ENCODE measurements around the gene OSBP2.
A peak's percentile ranks its signal among the peaks of the same experiment; 100 is the strongest.

OSBP2 gene

DNA sequence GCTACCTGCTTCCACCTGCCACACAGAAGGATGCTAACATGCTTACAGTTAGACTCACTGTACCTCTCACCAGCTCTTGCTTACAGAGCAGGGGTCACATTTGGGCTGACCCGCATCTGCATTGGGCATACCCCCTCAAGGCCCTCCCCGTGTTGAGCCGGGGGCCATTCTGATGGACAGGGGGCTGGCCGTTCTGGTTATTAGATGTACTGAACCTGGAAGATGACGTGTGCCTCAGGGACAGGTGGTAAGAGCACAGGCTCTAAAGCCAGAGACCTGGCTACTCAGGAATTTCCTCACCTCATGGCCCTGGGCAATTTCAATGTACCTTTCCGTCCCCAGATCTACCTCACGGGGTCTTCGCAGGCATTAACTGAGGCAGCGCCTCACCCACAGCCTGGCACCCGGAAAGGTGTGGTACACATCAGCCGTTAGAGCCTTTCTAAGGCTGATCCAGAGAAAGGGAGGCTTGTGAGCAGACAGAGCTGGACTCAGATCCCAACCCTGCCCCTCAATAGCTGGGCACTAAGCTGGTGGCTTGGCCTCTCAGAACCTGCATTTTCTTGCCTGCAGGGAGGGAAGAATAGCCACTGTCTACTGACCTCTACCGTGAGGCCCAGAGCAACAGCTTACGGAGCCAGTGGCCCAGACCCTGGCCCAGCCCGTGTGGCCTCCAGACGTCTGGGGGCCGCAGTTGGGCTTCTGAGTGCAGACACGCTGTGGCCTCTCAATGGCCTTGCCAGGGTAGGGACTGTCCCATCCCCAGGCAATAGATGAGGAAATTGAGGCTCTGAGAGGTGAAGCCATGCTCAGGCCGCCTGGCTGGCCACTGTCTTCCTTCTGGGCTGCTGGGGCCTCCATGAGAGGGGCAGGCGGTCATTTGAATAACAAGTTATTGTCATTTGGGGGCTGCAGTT is 173.3 kb downstream of the OSBP2 start:
- TF ChIP-seq, protein P1, sequence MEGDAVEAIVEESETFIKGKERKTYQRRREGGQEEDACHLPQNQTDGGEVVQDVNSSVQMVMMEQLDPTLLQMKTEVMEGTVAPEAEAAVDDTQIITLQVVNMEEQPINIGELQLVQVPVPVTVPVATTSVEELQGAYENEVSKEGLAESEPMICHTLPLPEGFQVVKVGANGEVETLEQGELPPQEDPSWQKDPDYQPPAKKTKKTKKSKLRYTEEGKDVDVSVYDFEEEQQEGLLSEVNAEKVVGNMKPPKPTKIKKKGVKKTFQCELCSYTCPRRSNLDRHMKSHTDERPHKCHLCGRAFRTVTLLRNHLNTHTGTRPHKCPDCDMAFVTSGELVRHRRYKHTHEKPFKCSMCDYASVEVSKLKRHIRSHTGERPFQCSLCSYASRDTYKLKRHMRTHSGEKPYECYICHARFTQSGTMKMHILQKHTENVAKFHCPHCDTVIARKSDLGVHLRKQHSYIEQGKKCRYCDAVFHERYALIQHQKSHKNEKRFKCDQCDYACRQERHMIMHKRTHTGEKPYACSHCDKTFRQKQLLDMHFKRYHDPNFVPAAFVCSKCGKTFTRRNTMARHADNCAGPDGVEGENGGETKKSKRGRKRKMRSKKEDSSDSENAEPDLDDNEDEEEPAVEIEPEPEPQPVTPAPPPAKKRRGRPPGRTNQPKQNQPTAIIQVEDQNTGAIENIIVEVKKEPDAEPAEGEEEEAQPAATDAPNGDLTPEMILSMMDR (conservative IDR thresholded peaks at IDR 0.05; ENCODE audit: low read depth, low read length) = no peak
- DNase-seq (ENCODE audit: low read depth) = no peak
- no peak overlapping the region for H3K4me3 ChIP-seq (ENCODE audit: low read depth, low read length)

DNA sequence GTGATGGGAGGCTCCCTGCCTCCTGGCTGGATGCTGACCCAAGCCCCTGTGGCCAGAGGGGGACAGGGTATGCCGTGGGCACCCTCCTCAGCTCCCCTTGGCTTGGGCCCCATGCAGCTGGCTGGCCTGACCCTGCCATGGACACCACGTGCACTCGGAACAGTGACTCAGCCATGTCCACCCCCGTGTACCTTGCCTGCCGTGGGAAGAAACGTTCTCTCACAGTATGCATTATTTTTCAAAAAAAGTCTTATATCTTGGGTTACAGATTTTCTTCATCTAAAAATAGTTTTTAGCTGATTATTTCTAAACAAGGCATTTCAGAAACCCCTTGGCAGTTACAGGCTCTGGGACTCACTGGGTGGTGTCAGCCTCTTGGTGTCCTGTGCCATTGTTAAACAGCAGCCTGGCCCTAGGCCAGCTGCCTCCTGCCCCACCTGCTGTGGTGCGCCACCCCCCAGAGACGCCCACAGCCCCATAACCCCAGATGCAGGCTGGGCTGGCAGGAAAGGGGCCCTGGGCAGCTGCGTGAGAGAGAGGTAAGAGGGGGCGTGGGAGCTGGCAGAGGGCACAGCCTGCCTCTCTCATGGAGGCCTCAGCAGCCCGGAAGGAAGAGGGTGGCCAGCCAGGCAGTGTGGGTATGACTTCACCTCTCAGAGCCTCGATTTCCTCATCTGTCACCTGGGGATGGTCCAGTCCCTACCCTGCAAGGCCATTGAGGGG is 174.2 kb downstream of the OSBP2 start:
- H3K4me3 ChIP-seq (ENCODE audit: low read depth, low read length) = no peak overlapping the region
- peak; percentile 53 for DNase-seq (ENCODE audit: low read depth)
- TF ChIP-seq, protein P1 (conservative IDR thresholded peaks at IDR 0.05; ENCODE audit: low read depth, low read length) = no peak

DNA sequence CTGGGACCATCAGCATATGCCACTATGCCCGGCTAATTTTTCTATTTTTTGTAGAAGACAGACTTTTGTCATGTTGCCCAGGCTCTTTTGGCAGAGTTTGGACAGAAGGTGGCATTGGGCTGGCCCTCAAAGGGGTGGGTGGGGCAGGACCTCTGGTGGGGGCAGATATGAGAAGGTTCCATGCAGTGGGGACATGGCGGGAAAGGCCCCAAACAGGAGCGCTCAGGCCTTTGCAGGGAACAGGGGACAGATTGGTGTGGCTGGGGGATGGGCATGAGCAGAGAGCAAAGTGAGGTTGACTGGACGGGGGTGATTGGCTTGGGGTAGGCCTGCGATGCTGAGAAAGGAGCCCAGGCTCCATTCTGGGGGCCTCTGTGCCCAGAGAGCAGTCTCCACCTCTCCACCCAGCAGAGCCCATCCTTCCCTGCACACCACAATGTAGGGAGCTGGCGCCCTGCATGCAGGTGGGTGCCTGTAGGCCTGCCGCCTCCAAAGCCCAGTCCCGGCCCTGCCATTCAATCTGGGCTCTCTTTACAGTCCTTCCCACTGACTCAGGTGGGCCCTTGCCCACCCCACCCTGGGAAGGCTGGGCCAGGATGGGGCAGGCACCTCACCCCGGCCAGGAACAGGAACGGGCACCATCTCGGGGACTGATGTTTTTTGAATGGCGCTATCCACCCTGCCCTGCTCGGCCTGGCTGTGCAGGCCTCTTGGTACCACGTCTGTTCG is 175.2 kb downstream of the OSBP2 start:
- H3K4me3 ChIP-seq (ENCODE audit: low read depth, low read length) = no peak overlapping the region
- TF ChIP-seq, protein P1 (conservative IDR thresholded peaks at IDR 0.05; ENCODE audit: low read depth, low read length) = no peak
- DNase-seq (ENCODE audit: low read depth) = no peak

DNA sequence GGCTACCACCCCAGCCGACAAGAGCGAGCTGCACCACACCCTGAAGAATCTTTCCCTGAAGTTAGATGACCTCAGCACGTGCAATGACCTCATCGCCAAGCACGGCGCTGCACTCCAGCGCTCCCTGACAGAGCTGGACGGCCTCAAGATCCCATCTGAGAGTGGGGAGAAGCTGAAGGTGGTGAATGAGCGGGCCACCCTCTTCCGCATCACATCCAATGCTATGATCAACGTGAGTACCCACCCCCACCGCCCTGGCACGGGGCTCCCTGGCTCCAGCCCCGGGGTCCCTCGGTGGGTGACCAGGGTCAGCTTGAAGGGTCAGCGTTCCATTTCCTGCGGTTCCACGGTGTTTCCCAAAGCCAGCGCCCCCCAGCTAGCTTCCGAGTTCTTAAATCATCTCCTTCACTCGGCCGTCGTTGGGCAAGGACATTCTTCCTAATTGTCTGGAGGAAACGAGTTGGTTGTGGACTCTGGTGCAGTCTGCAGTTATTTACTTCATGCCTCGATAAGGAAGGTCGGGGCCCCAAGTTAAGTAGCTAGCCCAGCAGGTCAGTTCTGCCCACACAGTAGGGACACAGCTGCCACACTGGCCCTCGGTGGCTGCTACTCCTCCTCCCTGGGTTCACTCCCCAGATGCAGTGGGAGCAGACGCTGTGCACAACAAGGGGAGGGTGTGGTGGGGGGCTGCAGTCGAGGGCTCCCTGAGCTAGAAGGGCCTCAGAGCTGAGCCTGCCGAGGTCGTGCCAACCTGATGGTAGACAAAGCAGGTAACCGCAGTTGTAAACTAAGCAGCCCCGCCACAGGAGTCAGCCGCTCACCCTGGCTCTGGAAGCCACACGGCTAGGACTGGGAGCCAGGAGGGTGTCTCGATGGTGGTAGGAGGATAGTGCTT is 176.0 kb downstream of the OSBP2 start:
- TF ChIP-seq, protein P1 (conservative IDR thresholded peaks at IDR 0.05; ENCODE audit: low read depth, low read length) = no peak
- H3K4me3 ChIP-seq (ENCODE audit: low read depth, low read length) = no peak overlapping the region
- no peak for DNase-seq (ENCODE audit: low read depth)

DNA sequence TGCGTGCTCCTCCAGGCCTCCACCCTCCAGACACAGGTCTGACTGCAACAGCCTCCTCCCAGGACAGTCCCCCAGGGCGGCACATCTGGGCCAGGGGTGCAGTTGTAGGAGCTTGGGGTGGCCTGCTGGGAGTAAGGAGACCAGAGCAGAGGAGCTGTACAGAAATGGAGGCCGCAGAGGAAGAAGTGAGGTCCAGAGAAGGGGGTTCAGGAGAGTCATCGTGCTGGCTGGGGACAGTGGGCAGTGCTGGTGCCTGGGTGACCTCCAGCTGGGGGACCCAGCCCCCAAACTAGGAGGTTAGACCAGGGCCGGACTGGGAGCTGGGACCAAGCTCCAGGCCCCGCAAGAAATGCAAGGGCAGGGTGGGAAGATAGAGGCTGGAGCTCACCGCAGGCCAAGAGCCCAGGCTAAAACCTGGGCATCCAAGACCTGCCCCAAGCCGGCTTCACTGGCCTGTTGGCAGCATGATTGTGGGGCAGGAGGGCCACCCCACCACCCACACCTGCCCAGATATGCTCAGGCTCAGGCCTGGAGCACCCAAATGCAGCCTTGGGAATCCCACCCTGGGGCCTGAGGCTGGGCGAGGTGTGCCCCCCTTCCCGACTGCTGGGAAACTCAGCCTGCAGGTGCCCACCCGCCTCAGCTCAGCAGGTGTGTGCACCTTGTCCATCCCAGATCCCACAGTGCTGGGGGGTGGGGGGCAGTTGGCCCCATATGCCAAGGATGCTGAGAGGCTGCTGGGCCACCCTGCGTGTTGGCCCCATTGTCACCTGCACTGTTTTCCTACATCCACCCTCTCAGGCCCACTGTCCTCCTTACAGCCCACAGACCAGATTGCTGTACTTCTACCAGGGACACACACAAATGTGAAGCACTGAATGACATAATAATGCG is 177.0 kb downstream of the OSBP2 start:
- no peak overlapping the region for H3K4me3 ChIP-seq (ENCODE audit: low read depth, low read length)
- DNase-seq (ENCODE audit: low read depth) = no peak
- TF ChIP-seq, protein P1 (conservative IDR thresholded peaks at IDR 0.05; ENCODE audit: low read depth, low read length) = no peak
